OCI-M2 (cell line): Measurements from ENCODE around the gene ANKRD24.
A peak's percentile ranks its signal among the peaks of the same experiment; 100 is the strongest.
"Not testable (repeated sequence)": the region's sequence is repeated elsewhere in the genome, so short reads cannot be mapped to it uniquely, and the experiment has no call there.

Experiments used
- DNase-seq: peaks from one replicate; lab custom pipeline; 2025; ENCODE audit not compliant: unreplicated experiment; lab: John Stamatoyannopoulos, UW

Gene ANKRD24

GRCh38 chr19:4230237-4230636 is 47.7 kb downstream of the ANKRD24 start:
- DNase-seq = not testable (repeated sequence)

DNA sequence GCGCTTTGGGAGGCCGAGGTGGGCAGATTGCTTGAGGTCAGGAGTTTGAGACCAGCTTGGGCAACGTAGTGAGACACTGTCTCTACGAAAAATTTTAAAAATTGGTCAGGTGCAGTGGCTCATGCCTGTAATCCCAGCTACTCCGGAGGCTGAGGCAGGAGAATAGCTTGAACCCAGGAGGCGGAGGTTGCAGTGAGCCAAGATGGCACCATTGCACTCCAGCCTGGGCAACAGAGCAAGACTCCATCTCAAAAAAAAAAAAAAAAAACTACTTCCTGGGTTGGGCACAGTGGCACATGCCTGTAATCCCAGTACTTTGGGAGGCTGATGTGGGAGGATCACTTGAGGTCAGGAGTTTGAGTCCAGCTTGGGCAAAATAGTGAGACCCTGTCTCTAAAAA is 49.0 kb downstream of the ANKRD24 start:
- DNase-seq = not testable (repeated sequence)

GRCh38 chr19:4232139-4232538 is 49.6 kb downstream of the ANKRD24 start:
- not testable (repeated sequence) for DNase-seq

GRCh38 chr19:4232614-4233281 is 50.3 kb downstream of the ANKRD24 start:
- DNase-seq = no peak

GRCh38 chr19:4233282-4233853 is 50.9 kb downstream of the ANKRD24 start:
- no peak for DNase-seq

DNA sequence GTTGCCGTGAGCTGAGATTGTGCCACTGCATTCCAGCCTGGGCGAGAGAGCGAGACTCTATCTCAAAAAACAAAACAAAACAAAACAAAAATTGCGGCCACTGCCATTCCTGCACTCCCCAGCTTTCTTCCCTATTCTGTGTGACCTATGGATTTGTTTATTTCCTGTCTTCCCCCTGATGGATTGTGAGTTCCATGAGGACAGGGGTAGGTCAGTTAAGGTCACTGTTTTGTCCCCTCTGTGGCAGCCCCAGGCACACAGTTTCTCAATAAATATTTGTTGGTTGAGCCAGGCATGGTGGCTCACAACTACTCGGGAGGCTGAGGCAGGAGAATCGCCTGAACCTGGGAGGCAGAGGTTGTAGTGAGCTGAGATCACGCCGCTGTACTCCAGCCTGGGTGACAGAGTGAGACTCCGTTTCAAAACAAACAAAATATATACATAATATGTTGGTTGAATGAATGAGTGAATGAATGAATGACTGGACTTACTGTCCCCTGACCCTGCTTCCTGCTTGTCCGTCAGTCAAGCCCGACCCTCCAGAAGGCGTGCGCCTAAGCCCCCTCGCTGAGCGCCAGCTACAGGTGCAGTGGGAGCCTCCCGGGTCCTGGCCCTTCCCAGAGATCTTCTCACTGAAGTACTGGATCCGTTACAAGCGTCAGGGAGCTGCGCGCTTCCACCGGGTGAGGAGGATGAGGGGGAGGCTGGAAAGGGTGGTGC is 51.8 kb downstream of the ANKRD24 start:
- DNase-seq = no peak

DNA sequence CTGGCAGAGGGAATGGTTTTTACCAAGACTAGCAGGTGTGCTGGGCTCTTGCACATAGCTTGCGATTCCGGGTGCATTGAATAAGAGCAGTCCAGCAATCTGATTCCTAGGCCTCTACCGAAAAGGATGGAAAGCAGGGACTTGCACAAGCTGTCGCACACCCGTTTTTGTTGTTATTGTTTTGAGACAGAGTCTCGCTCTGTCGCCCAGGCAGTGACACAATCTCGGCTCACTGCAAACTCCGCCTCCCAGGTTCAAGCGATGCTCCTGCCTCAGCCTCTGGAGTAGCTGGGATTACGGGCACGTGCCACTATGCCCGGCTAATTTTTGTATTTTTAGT is 52.3 kb downstream of the ANKRD24 start:
- no peak for DNase-seq

DNA sequence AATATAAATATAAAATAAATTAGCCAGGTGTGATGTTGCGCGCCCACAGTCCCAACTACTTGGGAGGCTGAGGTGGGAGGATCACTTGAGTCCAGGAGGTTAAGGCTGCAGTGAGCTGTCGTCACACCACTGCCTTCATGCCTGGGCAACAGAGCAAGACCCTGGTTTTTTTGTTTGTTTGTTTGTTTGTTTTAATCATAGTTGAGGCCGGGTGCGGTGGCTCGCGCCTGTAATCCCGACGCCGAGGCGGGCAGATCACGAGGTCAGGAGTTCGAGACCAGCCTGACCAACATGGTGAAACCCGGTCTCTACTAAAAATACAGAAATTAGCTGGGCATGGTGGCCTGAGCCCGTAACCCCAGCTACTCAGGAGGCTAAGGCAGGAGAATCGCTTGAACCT is 55.0 kb downstream of the ANKRD24 start:
- DNase-seq = not testable (repeated sequence)

DNA sequence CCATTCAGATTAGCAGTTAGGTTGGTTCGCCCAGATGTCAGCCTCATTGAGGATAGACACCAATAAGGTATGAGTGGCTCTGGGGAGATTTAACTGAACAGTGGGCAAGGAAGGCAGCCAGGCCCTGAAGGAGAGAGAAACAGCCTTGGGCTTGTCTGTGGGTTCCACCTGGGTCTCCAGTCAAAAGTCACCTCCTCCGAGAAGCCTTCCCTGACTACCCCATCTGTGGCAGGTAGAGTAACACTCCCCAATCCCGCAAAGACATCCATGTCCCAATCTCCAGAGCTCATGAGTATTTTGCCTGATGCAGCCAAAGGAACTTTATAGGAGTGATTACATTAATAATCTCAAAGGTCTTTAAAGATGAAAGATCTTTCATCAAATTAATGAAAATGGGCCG is 56.3 kb downstream of the ANKRD24 start:
- DNase-seq = no peak

DNA sequence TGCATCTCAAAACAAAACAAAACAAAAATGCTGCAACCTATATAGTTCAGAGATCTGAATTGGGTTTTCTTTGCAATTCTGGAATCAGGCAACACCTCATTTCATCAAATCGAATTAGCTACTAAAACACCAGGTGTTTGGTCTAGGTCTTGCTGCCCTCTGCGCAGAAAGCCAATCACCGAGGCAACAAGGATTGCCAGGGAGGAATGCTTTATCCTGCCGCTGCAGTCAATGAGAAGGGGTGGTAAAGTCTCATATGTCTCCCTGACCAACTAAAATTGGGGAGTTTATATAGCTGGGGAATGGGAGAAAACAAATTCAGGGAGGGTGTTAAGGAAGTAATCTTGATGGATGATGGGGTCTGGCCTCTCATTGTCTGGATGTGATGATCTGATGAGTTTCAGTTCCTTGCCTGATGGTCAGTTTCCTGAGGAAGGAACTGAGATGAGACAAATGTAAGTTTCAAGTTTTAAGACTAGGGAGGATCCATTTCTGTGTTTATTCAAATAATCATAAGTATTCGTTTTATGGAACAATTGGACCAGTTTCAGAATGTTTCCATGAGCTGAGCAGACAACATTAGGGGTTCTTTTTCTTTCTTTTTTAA is 59.4 kb downstream of the ANKRD24 start:
- no peak for DNase-seq

DNA sequence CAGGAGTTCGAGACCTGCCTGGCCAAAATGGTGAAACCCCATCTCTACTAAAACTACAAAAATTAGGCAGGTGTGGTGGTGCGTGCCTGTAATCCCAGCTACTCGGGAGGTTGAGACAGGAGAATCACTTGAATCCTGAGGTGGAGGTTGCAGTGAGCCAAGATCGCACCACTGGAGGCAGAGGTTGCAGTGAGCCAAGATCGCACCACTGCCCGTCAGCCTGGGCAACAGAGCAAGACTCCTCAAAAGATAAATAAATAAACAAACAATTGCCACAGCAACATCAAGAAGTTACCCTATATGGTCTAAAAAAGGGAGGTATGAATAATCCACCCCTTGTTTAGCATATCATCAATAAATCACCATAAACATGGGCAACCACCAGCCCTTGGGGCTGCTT is 63.4 kb downstream of the ANKRD24 start:
- DNase-seq = not testable (repeated sequence)

- peak; percentile 93 for DNase-seq
These were observed 64.5 kb downstream of the ANKRD24 start, which contains the start of gene YJU2 for GRCh38 chr19:4246767-4247593. Gene YJU2, plus strand, starts transcription at chr19:4247080. Its CDS starts 67 bp downstream, at chr19:4247147.

DNA sequence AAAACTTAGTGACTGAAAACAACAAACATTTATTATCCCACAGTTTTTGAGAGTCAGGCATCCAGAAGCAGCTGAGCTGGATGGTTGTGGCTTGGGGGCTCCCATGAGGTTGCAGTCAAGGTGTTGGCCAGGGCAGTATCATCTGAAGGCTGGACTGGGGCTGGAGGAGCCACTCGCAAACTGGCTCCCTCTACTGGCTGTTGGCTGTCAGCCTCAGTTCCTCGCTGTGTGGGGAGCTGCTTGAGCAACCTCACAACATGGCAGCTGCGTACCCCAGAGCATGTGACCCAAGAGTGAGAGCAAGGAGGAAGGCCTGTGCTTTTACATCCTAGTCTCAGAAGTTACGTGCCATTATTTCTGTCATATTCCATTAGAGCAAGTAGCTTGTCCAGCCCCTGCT is 74.1 kb downstream of the ANKRD24 start:
- DNase-seq = no peak

DNA sequence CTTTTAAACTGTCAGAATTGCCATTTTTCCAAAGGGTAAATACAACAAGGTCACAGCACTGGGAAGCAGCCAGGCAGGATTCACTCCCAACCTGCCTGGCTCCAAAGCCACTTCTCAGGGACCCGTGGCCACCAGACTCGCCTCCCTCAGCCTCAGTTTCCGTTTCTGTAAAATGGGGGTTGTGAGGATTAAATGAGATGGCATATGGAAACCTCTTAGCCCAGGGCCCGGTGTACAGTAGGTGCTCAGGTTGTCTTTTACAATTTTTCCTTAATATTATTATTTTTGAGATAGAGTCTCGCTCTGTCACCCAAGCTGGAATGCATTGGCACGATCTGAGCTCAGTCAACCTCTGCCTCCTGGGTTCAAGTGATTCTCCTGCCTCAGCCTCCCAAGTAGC is 74.5 kb downstream of the ANKRD24 start:
- no peak for DNase-seq

GRCh38 chr19:4258181-4258580 is 75.7 kb downstream of the ANKRD24 start:
- DNase-seq = no peak

DNA sequence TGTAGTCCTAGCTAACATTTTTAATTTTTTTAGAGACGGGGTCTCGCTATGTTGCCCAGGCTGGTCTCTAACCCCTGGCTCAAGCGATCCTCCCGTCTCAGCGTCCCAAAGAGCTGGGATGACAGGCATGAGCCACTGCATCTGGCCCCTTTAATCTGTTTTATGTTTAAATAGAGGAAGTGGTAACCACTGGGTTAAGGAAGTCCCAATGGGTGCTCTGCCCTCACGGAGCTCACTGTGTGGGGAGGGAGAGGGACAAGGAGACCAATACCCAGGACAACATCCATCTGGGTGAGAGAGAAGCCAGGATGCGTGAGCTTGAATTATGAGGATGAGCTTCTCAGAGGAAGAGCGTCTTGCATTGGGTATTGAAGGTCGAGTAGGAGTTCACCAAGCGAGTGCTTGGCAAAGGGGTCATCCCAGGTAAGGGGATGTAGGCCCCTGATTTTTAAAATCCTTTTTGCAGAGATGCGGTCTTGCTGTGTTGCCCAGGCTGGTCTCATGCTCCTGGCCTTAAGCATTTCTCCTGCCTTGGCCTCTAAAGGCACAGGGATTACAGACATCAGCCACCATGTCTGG is 78.2 kb downstream of the ANKRD24 start:
- DNase-seq = no peak

GRCh38 chr19:4264812-4265211 is 82.3 kb downstream of the ANKRD24 start:
- no peak for DNase-seq

- DNase-seq = no peak
These were observed 83.9 kb downstream of the ANKRD24 start for GRCh38 chr19:4266253-4267000.

- no peak for DNase-seq
These were observed 84.8 kb downstream of the ANKRD24 start for GRCh38 chr19:4267101-4267900.
